GM18951 (cell line): ENCODE results near the gene CORIN.

ENCODE experiments used
- POLR2A ChIP-seq: IDR thresholded peaks from 4 replicates; pipeline ENCODE4 v1.6.1; 2011; ENCODE audit warnings: mild to moderate bottlenecking; ENCODE audit not compliant: insufficient read length, insufficient read depth; ENCODE audit errors: extremely low read depth
- in situ Hi-C: fragments of 300-500 bp; cut with MboI; formaldehyde crosslinking; loops from one replicate; pipeline ENCODE4 v1.12.0; 2022; ENCODE audit warnings: low sequenced_read_pairs, mixed read lengths, inconsistent platforms; ENCODE audit not compliant: unreplicated experiment

CORIN gene, protein sequence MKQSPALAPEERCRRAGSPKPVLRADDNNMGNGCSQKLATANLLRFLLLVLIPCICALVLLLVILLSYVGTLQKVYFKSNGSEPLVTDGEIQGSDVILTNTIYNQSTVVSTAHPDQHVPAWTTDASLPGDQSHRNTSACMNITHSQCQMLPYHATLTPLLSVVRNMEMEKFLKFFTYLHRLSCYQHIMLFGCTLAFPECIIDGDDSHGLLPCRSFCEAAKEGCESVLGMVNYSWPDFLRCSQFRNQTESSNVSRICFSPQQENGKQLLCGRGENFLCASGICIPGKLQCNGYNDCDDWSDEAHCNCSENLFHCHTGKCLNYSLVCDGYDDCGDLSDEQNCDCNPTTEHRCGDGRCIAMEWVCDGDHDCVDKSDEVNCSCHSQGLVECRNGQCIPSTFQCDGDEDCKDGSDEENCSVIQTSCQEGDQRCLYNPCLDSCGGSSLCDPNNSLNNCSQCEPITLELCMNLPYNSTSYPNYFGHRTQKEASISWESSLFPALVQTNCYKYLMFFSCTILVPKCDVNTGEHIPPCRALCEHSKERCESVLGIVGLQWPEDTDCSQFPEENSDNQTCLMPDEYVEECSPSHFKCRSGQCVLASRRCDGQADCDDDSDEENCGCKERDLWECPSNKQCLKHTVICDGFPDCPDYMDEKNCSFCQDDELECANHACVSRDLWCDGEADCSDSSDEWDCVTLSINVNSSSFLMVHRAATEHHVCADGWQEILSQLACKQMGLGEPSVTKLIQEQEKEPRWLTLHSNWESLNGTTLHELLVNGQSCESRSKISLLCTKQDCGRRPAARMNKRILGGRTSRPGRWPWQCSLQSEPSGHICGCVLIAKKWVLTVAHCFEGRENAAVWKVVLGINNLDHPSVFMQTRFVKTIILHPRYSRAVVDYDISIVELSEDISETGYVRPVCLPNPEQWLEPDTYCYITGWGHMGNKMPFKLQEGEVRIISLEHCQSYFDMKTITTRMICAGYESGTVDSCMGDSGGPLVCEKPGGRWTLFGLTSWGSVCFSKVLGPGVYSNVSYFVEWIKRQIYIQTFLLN

DNA sequence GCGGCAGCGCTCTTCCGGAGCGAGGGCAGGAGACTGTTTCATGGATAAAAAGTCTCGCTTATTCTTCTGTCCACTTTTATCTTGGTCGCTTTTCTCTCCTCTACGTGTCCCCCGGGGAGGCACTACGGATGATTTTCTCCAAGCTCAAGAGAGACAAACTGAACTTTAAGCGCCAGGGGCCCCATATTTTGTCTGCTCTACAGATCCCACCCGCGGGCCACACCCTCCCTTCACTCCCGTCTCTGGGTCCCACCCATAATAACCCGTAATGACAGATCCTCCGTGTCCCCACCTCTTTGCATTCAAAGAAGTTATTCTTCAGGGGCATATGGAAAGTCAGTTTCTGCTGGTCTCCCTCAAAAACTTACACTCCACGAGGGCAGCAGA lies at the start of gene CORIN:
TSS of gene CORIN (minus strand) at position 160 of the 387 bp plus-strand sequence. CDS start at position 42, 118 bp downstream.
- no peak for TF ChIP-seq POLR2A
- in situ Hi-C loops = loop anchor here (10.0 kb wide), 1 partner anchor 133 kb away; no protein-coding TSS in a partner anchor

DNA sequence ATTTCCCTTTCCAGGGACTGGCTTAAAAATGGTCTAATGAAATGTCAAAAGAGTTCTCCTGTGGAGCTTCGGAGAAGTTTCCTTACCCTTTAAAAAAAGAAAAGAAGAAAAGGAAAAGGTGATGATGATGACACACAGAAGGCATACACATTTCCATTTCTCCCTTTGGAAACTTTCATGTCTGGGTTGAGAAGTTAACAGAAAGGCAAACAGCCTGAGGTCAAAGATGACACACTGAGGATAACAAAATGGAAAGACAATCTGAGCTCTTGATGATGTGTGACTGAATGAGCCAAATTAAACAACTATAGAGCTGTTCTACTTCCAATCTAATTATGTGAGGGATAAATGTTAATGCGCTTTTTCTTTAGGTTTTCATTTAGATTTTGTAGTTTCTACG lies 44.4 kb upstream of the CORIN start:
- TF ChIP-seq POLR2A = no peak

GRCh38 chr4:47879458-47879857 lies 41.6 kb upstream of the CORIN start:
- in situ Hi-C loops = no loop called here
- no peak for TF ChIP-seq POLR2A

More for the DNA sequence above, 44.4 kb upstream of the CORIN start:
- in situ Hi-C loops = no loop called here

GRCh38 chr4:47876784-47877546 lies 39.1 kb upstream of the CORIN start:
- in situ Hi-C loops = no loop called here

GRCh38 chr4:47876310-47876709 lies 38.4 kb upstream of the CORIN start:
- in situ Hi-C loops = no loop called here
- TF ChIP-seq POLR2A = no peak

More at GRCh38 chr4:47876784-47877546, 39.1 kb upstream of the CORIN start:
- no peak for TF ChIP-seq POLR2A

GRCh38 chr4:47873877-47874541 lies 36.1 kb upstream of the CORIN start:
- in situ Hi-C loops = no loop called here
- no peak for TF ChIP-seq POLR2A

GRCh38 chr4:47863486-47863885 lies 25.6 kb upstream of the CORIN start:
- no peak for TF ChIP-seq POLR2A
- in situ Hi-C loops = no loop called here

DNA sequence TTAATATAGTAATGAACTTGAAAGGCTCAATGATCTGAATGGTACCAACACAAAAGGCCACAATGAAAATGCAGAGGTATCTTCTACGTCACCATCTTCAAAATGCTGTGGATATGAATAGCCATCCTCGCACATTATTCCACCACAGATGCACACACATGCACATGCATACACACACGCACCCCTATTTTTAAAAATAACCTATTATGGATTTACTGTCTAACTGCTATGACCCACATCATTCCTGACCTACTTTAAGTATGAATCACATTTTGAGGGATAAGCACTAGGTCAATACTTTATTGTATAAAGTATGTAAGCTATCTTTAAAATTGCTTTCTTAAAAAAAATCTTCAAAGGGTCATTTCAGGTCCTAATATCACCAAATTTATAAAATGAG lies 24.4 kb upstream of the CORIN start:
- no peak for TF ChIP-seq POLR2A
- in situ Hi-C loops = no loop called here

GRCh38 chr4:47860305-47860704 lies 22.4 kb upstream of the CORIN start:
- in situ Hi-C loops = no loop called here

GRCh38 chr4:47858006-47858405 lies 20.1 kb upstream of the CORIN start:
- in situ Hi-C loops = no loop called here
- no peak for TF ChIP-seq POLR2A

More at GRCh38 chr4:47860305-47860704, 22.4 kb upstream of the CORIN start:
- no peak for TF ChIP-seq POLR2A

- in situ Hi-C loops = no loop called here
- TF ChIP-seq POLR2A = no peak
These were observed 18.8 kb upstream of the CORIN start for GRCh38 chr4:47856713-47857112.

- in situ Hi-C loops = no loop called here
- TF ChIP-seq POLR2A = no peak
These were observed 17.5 kb upstream of the CORIN start for GRCh38 chr4:47855350-47855749.
